Thymus (tissue), 11 donors: ENCODE data around the gene SH2D7. TPM values are rescaled to one million over a fixed set of nuclear protein-coding genes. Genes with fewer than 3 reads are reported as not detected.

Experiments used
- DNase-seq, 9 donors: peaks; one replicate each; pipeline ENCODE4 v3.0.0-alpha.2; 2013; ENCODE audit warnings: low spot score in 9 of 9, low read depth in 6 of 9, missing footprints in 1 of 9
- H3K27ac ChIP-seq, 2 donors: one replicate each; pipeline ENCODE4 v1.5.1; 2013; ENCODE audit warnings: control low read depth in 1 of 2, low read depth in 1 of 2, low read length in 1 of 2, mild to moderate bottlenecking in 1 of 2, moderate library complexity in 1 of 2
- H3K27me3 ChIP-seq, 2 donors: one replicate each; pipeline ENCODE4 v1.5.1; 2013; ENCODE audit warnings: low read length in 1 of 2; ENCODE audit not compliant: control insufficient read depth in 2 of 2, insufficient read depth in 1 of 2
- H3K36me3 ChIP-seq, 2 donors: one replicate each; pipeline ENCODE4 v1.5.1; 2013; ENCODE audit warnings: low read length in 1 of 2, mild to moderate bottlenecking in 1 of 2, moderate library complexity in 1 of 2; ENCODE audit not compliant: control insufficient read depth in 2 of 2, insufficient read depth in 2 of 2
- H3K4me1 ChIP-seq, 2 donors: one replicate each; pipeline ENCODE4 v1.5.1; 2013; ENCODE audit warnings: low read length in 2 of 2; ENCODE audit not compliant: control insufficient read depth in 2 of 2, insufficient read depth in 2 of 2
- H3K4me3 ChIP-seq, 2 donors: one replicate each; pipeline ENCODE4 v1.5.1; 2013; ENCODE audit warnings: low read length in 2 of 2, control low read depth in 1 of 2, mild to moderate bottlenecking in 1 of 2
- H3K9me3 ChIP-seq, 2 donors: one replicate each; pipeline ENCODE4 v1.5.1; 2013; ENCODE audit warnings: low read length in 1 of 2, mild to moderate bottlenecking in 1 of 2; ENCODE audit not compliant: control insufficient read depth in 2 of 2, insufficient read depth in 1 of 2
- WGBS: extraction: QIAGEN DNeasy Blood & Tissue Kit; methylation state at CpG from one replicate; pipeline ENCODE4 v1.1.7; 2013; 5-methylcytosine and 5-hydroxymethylcytosine counted together
- polyA plus RNA-seq: library from polyadenylated mRNA; stranded (reverse); fragments of 200-250 nt; gene quantifications from one replicate; pipeline ENCODE4 v1.2.3, GENCODE V29; 2013
- total RNA-seq: library from RNA; stranded (reverse); fragments of 120-200 nt; gene quantifications from one replicate; pipeline ENCODE4 v1.2.4, GENCODE V29; 2013
- donor health status: healthy.

Gene SH2D7
- total and polyA plus RNA-seq, 2 donors: 0.05 TPM

DNA sequence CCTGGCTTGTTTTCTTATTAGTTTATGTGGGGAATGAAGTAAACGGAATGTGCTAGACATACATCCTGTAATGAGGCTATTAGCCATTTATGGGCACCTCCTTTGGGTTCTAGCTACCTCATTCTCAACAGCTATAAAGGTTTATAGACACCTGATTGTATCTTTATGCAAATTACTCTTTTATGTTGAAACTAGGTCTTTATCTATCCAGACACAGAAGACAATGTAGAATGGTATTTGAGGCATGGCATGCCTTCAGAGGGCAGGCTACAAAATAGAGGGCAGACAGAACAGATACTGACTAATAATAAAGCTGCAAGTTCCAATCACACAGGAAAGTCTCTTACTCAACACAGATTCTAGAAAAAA, 41.9 kb upstream of the SH2D7 start:
- H3K4me3 ChIP-seq: no peak overlapping the region
- DNase-seq: no peak
- peaks cover 70 to 85% of the 10 kb centered on the region in 2 donors for H3K4me1 ChIP-seq
- H3K27me3 ChIP-seq: no peaks in the 10 kb centered on the region
- H3K27ac ChIP-seq: peak overlapping the region; percentile 90 to 95
- 13% methylated on average over 1 of the region's 1 CpG for WGBS
- H3K36me3 ChIP-seq: peaks cover 16 to 49% of the 10 kb centered on the region in 2 donors
- H3K9me3 ChIP-seq: no peaks in the 10 kb centered on the region

DNA sequence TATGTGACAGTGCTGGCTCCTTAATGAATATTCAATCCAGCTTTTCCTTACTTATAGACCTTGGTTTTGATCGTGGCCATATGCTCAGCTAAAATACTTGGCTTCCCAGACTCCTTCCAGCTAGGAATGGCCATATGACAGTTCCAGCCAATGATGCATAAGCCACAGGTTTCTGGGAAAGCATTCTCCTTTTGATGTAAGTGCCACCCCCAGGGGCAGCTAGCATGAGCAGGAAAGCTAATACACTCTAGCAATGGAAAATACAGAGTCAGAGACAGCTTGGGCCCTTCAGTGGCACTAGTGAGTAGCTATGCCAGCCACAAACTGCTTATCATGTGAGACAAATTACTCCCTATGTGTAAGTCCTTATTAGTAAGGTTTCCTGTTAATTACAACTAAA, 41.5 kb upstream of the SH2D7 start:
- 99% methylated on average over 1 of the region's 1 CpG for WGBS
- H3K27ac ChIP-seq: peak overlapping the region; percentile 90 to 95
- no peaks in the 10 kb centered on the region for H3K9me3 ChIP-seq

DNA sequence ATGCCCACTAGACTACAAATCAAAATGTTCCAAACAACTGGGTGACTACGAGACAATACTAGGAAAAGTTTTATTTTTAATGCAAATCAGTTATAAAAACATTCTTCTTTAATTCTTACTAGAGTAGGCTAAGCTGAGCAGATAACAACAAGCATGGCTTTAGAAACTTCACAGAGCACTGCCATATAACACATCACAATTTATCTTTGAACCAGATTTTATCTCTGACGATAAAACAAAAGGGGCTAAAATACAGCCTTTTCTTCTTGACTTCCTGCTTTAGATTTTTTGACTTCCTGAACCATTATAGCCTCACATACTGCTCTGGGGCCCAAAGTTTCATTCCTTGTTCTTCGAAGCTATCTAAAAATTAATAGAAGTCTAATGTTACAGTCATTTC, 40.8 kb upstream of the SH2D7 start:
- 34% methylated on average over 3 of the region's 3 CpGs for WGBS
- peaks cover 79 to 94% of the 10 kb centered on the region in 2 donors for H3K4me1 ChIP-seq

More for the DNA sequence above, 41.5 kb upstream of the SH2D7 start:
- peaks cover 74 to 89% of the 10 kb centered on the region in 2 donors for H3K4me1 ChIP-seq
- no peaks in the 10 kb centered on the region for H3K27me3 ChIP-seq
- peaks cover 16 to 49% of the 10 kb centered on the region in 2 donors for H3K36me3 ChIP-seq
- H3K4me3 ChIP-seq: no peak overlapping the region
- peak in 1 of 9 donors; percentile 51 for DNase-seq

DNA sequence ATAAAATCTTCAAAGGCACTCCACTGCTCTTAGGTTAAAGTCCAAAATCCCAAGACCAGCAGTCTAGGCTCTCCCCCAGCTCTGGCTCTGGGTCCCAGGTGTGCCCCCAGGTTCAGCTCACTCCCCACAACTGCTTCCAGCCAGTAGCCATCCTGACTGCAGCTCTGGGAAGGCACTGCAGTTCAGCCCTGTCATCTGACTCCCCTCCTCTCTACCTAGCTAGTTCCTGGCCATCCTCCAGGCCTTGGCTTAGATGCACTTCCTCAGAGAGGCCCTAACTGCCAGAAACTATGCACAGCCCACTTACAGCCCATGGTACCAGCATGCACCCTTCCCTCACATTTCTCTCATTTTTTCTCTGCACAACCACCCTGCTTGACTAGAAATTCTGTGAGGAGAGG, 40.4 kb upstream of the SH2D7 start:
- peak in 1 of 9 donors; percentile 55 for DNase-seq
- Histone ChIP-seq H3K4me3 (no peak overlapping the region), H3K36me3 (peaks cover 13 to 42% of the 10 kb centered on the region in 2 donors), H3K9me3 (no peaks in the 10 kb centered on the region), H3K27ac (peak overlapping the region; percentile 90 to 95), H3K4me1 (peaks cover 79 to 94% of the 10 kb centered on the region in 2 donors), H3K27me3 (no peaks in the 10 kb centered on the region)

More for the DNA sequence above, 40.8 kb upstream of the SH2D7 start:
- DNase-seq: peak in 1 of 9 donors; percentile 51
- no peak overlapping the region for H3K4me3 ChIP-seq
- H3K36me3 ChIP-seq: peaks cover 16 to 46% of the 10 kb centered on the region in 2 donors
- no peaks in the 10 kb centered on the region for H3K9me3 ChIP-seq
- H3K27me3 ChIP-seq: no peaks in the 10 kb centered on the region
- H3K27ac ChIP-seq: peak overlapping the region; percentile 90 to 95

DNA sequence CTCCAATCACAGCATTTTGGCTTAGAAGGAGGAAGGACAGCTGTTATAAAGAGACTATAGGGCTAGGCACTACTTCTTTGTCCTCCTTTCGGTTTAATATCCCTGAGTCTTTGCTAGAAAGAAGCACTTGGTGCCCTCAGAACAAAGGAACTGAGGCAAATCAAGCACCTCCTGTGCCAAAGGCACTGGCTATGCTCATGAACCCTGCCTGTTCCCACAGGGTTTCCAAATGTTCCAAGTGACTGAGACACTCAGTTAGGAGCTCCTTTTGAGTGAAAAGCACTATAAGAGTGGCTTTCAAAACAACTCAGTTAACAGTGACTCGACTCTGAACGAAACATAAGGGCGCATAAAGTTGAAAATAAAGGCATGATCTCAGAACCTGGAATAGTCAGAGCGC, 39.8 kb upstream of the SH2D7 start:
- 95% methylated on average over 5 of the region's 5 CpGs for WGBS
- H3K4me1 ChIP-seq: peaks cover 77 to 93% of the 10 kb centered on the region in 2 donors
- no peaks in the 10 kb centered on the region for H3K27me3 ChIP-seq
- H3K9me3 ChIP-seq: no peaks in the 10 kb centered on the region
- peaks cover 13 to 42% of the 10 kb centered on the region in 2 donors for H3K36me3 ChIP-seq
- no peak overlapping the region for H3K4me3 ChIP-seq
- DNase-seq: peak in 1 of 9 donors; percentile 32
- H3K27ac ChIP-seq: peak overlapping the region; percentile 90 to 95

DNA sequence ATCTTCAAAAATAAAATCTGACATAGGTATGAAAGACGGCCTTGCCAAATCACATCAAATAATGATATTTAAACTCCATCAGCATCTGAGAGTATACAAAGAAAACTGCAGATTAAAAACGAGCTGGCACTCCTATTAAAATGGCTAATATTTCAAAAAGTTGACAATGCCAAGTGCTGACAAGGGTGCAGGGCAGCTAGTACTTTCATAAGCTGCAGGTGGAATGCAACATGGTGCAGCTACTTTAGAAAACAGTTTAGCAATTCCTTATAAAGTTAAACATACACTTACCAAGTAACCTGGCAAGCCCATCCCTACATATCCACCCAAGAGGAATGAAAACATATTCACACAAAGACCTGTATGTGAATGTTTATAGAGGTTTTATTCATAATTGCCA, 37.8 kb upstream of the SH2D7 start:
- no peak for DNase-seq
- Histone ChIP-seq H3K4me1 (peaks cover 77 to 93% of the 10 kb centered on the region in 2 donors), H3K4me3 (no peak overlapping the region), H3K9me3 (no peaks in the 10 kb centered on the region), H3K27me3 (no peaks in the 10 kb centered on the region), H3K36me3 (peaks cover 13 to 35% of the 10 kb centered on the region in 2 donors), H3K27ac (no peak overlapping the region)
- 91% methylated on average over 2 of the region's 2 CpGs for WGBS

DNA sequence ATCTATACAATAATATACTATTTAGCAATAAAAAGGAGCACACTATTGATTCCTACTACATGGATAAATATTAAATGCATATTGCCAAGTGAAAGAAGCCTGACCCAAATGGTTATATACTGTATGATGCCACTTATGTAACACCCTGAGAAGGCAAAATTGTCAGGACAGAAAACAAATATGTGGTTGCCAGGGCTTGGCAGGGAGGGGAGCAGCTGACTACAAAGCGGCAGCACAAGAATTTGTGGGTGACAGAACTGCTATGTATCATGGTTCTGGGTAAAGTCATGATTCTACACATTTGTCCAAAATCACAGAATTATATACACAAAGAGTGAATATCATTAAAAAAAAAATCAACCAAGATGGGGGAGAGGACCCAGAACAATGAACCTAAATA, 37.4 kb upstream of the SH2D7 start:
- DNase-seq: peak in 1 of 9 donors; percentile 42
- no peak overlapping the region for H3K4me3 ChIP-seq
- H3K36me3 ChIP-seq: peaks cover 13 to 33% of the 10 kb centered on the region in 2 donors
- peak overlapping the region; percentile 1 to 64 for H3K27ac ChIP-seq
- WGBS: 55% methylated on average over 1 of the region's 1 CpG
- H3K9me3 ChIP-seq: no peaks in the 10 kb centered on the region
- H3K4me1 ChIP-seq: peaks cover 76 to 93% of the 10 kb centered on the region in 2 donors
- no peaks in the 10 kb centered on the region for H3K27me3 ChIP-seq

DNA sequence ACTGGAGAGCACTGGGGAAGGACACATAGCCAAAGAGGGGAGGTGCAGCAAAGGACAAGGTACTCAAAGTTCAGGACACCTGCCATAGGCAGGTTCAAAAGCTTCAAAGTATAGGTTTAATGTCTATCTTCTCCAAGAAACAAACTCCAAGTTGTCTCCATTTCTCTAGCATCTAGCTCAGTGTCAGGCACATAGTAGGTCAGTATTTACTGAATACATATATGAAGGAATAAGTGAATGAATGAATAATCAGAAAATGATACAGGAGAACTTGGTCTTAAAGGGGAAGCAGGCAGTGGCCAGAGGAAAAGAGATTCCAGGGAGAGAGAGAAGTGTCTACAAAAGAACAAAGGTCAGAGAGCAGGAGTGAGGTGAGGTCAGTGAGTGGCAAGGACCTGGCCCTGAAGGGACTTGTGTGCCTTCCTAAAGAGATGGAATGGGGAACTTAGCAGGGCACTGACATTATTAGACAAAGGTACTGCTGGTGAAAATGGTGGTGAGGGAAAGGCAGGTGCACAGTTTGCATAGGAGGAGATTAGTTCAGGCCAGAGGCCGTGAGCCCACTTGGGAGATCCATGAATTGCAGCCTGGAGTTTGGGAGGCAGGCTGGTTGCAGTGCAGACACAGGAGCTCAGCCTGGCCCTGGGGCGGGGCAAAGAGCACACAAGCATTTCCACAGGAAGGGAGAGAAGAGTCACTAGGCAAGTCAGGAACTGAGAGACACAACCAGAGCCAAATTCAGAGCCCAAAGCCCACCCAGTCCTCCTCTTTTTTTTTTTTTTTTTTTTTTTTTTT, 36.2 kb upstream of the SH2D7 start:
- H3K4me3 ChIP-seq: no peak overlapping the region

DNA sequence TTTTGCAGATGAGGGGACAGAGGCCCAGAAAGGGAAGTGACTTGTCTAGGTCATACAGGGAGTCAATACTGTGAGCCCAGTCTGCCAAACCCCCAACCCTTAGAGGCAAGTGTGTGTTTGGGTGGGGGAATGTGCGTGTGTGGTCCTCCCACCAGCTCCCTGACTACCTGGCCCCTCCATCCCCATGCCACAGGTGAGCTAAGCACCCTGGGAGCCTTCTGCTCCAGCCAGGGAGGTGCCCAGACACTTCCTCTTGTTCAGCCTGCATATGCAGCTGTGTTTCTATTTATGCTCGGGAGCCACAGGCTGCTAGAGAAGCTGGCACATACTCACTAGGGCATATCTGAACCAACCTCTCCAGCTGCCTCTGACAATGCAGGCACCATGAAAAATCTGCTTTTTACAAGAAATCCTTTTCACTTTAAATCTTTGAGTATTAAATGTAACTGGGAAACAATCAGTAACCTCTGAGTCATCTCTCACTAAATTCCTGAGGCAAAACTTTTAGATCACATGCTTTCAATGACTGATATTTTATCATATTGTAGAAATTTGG, 35.6 kb upstream of the SH2D7 start:
- peak overlapping the region; percentile 91 to 93 for H3K27ac ChIP-seq
- H3K9me3 ChIP-seq: no peaks in the 10 kb centered on the region
- H3K4me3 ChIP-seq: no peak overlapping the region
- H3K4me1 ChIP-seq: peaks cover 72 to 92% of the 10 kb centered on the region in 2 donors
- DNase-seq: peak in 2 of 9 donors; percentile 71 to 88
- WGBS: 3% methylated on average over 2 of the region's 2 CpGs
- H3K36me3 ChIP-seq: peaks cover 13 to 24% of the 10 kb centered on the region in 2 donors
- H3K27me3 ChIP-seq: no peaks in the 10 kb centered on the region

More for the DNA sequence above, 36.2 kb upstream of the SH2D7 start:
- WGBS: 35% methylated on average over 2 of the region's 2 CpGs
- Histone ChIP-seq H3K36me3 (peaks cover 13 to 28% of the 10 kb centered on the region in 2 donors), H3K27ac (peak overlapping the region; percentile 91 to 93), H3K4me1 (peaks cover 75 to 93% of the 10 kb centered on the region in 2 donors), H3K9me3 (no peaks in the 10 kb centered on the region), H3K27me3 (no peaks in the 10 kb centered on the region)
- no peak for DNase-seq
